ENCODE data around the gene CAMK4.
A peak's percentile ranks its signal among the peaks of the same experiment; 100 is the strongest.

Gene CAMK4

DNA sequence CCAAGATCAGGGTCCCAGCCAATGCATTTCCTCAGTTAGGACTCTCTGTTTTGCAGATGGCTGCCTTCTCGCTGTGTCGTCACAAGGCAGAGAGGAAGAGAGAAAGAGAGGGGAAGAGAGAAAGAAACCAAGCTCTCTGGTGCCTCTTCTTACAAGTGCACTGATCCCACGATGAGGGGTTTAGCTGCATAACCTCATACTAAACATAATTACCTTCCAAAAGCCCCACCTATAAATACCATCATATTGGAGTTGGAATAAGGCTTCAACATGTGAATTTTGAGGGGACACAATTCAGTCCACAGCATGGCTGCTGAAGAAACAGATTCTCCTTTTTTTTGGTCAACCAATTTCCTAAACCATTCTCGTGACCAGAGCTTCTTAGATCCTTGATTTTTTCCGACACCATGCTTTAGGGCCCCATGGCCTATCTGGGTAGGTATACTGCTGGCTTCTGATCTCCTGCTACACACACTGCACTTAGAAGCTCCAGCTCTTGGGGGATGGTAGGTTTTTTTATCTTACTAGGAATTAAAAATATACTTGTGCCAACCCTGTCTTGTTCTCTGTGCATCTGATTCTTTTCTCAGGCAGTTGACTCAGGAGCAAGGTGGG lies 5.1 kb downstream of the CAMK4 start:
- no peak for DNase-seq (ENCODE audit: low read depth in 2 of 2)

DNA sequence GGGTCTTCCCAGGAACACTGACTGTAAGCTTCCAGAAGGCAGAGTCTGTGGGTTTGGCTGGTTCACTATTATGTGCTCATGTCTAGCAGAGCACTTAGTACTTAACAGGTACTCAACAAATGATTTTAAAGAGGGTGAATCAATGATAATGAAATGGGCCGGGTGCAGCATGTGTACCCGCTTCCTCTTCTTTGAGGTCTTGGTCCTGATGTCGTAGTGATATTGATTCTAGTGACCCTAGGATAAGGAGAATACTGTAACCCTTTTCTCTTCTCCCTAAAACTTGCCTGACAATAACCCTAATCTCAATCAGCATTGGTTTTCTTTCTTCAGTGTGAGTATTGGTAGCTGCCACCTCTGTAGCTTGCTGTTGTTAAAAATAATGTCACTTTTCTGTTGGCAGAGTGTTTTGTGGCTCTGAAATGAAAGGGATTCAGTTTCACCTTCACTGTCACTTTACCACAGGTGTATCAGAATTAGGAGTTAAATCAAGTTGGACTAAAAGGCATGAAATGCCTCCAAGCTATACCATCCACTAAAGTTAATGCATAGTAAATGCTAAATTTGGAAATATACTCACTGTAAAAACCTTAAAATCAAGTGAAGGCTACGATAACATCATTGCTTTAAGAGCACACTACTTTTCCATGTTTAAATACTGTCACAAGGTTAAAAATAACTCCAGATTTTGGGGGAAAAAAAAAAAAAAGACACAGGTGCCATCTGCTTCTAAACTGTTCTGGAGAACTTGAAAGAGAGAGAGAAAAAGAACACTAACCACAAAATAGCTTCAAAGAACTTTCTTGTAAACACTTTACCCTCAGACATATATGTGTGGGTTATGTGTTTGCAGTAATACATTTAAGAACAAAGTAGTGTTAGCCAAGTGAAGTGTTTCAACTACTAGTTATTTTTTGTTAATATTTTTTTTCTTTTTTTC lies 6.0 kb downstream of the CAMK4 start:
- no peak for DNase-seq (ENCODE audit: low read depth in 2 of 2)

- DNase-seq (ENCODE audit: low read depth in 2 of 2), result no peak
These were observed 6.9 kb downstream of the CAMK4 start for GRCh38 chr5:111231119-111231518.

DNA sequence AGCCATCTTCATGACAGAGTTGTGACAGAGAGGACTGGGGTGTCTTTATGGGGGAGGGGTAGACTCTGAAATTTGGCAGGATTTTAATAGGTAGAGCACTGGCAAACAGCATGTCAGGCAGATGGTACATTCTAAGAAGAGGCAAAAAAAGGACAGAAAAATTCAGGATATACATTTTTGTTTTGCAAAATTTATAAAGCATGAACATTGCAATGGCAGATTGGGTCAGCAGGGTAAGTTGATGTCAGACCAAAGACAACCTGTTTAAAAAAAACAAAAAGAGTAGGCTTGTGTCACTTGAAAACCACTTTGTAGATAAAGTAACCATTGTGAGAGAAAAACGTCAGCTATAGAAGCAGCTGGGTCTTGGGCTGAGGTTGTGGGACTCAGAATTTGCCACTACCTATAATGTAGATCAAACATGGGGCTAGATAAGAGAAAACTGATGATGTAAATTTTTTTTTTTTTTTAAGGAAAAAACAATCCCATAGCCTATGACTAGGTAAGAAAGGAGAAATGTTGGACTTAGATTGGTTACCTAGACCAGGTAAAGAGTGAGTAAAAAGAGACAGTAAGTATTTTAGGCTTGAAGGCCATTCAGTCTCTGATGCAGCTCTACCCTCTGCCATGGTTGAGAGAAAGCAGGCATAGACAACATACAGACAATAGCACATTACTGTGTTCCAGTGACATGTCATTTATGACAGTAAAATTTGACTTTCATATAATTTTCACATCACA lies 8.3 kb downstream of the CAMK4 start:
- DNase-seq (ENCODE audit: low read depth in 2 of 2), result no peak

GRCh38 chr5:111233052-111233374 lies 8.8 kb downstream of the CAMK4 start:
- no peak for DNase-seq (ENCODE audit: low read depth in 2 of 2)

GRCh38 chr5:111234125-111234524 lies 9.9 kb downstream of the CAMK4 start:
- no peak for DNase-seq (ENCODE audit: low read depth in 2 of 2)

- no peak for DNase-seq (ENCODE audit: low read depth in 2 of 2)
These were observed 11.5 kb downstream of the CAMK4 start for GRCh38 chr5:111235635-111236034.

GRCh38 chr5:111236348-111236747 lies 12.2 kb downstream of the CAMK4 start:
- no peak for DNase-seq (ENCODE audit: low read depth in 2 of 2)

GRCh38 chr5:111236995-111237394 lies 12.8 kb downstream of the CAMK4 start:
- DNase-seq (ENCODE audit: low read depth in 2 of 2), result no peak

DNA sequence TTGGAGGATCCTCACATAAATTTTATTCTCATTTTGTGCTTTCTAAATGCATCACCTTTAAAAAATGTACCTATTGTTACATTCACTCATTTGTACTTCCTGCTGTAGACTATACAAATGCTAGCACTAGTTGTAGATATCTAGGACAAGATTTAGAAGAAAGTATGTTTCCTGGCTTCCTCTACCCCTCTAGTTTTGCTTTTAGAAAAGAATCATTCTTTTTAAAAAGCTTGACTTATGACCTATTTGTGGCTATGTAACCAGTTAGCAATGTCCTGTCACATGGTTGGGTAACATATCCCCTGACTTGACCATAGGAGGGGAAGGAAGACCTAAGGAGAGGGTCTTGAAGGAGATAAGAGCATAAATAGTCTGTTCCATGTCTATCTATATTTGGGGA lies 13.3 kb downstream of the CAMK4 start:
- DNase-seq (ENCODE audit: low read depth in 2 of 2), result no peak

- no peak for DNase-seq (ENCODE audit: low read depth in 2 of 2)
These were observed 14.4 kb downstream of the CAMK4 start for GRCh38 chr5:111238431-111239225.

DNA sequence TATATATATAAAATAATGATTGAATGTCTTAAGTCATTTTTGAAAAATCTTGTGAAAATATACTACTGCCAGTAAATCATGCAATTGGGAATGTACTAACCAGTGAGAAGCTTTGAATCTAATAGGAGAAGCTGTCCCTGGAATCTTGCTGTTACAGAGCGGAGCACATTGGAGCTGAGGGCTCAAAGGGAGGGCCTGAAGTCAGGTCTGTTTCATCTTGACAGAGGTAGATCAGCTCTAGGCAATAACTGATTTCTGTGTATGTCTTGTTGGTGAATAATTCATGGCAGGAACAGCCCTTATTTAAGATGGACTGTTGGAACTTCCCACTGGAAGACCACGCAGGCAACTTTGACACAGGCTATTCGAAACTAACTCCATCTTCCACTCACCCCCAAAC lies 17.5 kb downstream of the CAMK4 start:
- DNase-seq (ENCODE audit: low read depth in 2 of 2), result no peak

- no peak for DNase-seq (ENCODE audit: low read depth in 2 of 2)
These were observed 18.4 kb downstream of the CAMK4 start for GRCh38 chr5:111242606-111243005.

GRCh38 chr5:111243318-111243717 lies 19.1 kb downstream of the CAMK4 start:
- no peak for DNase-seq (ENCODE audit: low read depth in 2 of 2)

- DNase-seq (ENCODE audit: low read depth in 2 of 2), result no peak
These were observed 21.5 kb downstream of the CAMK4 start for GRCh38 chr5:111245654-111246053.

DNA sequence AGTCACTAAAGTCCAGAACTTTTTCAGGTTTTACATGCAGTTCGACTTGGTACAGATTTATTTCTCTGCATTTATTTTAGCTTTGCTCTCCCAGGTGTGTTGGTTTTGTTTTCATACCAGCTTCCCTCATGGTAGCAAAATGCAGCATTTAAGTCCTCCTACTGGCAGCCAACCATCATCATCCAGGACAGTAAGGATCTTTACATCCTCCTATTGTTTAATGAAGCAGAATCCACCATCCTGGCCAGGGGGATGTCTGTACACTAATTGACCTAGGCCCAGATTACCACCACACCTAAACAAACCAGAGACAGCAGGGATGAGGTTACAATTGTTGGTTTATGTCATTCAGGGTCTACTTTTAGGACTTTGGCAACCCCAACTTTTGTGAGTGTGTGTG lies 22.3 kb downstream of the CAMK4 start:
- DNase-seq (ENCODE audit: low read depth in 2 of 2), result no peak

- no peak for DNase-seq (ENCODE audit: low read depth in 2 of 2)
These were observed 24.4 kb downstream of the CAMK4 start for GRCh38 chr5:111248571-111248970.

DNA sequence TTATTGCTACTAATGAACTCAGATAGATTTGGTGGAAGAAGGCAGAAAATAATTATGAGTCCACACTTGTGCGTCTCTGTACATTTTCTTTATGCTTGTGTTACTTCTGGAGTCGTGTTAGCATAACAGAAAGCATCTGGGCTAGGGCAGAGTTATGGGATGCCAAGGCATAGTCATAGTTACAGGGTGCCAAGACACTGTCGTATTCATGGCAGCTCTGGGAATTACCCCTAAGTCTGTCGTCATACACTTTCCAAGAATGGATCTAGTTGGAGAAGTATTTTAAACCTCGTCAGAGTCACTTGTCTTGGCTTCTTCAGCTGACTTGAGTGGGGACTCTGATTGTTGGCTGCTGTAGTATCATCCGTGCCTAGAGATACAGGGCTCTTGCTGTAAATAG lies 27.7 kb downstream of the CAMK4 start:
- DNase-seq (ENCODE audit: low read depth in 2 of 2), result no peak

DNA sequence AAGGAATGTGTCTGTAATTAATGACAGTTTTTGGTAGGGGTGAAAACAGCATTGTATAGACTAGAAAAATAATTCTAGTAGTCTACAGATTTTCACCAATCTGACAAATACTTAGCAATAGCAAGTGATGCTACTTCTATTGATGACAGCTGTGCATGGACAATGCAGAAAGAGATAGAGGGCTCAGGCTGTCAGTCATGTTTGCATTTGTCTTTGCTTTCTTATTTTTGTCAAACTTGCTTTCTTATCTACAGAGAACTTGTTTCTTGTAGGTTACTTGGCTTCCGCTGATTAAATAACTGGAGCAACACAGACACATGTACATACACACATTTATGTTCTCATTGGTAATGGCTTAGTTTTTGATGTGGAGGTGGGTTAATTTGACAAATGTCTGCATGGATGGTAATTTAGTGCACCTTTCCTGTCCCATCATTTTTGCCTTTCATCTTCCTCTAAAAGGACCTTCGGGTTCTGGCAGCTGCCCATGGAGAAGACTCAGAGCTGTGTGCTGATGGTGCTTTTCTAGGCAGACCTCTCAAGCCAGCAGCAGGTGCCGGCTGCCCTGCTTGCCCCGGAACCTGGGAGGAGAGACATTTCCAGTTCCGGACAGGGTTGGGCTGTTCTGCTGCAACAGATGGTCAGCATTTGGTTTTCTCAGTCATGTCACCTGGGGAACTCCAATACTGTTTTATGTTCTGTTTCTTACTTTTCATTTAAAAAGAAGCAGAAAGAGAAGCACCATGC lies 28.8 kb downstream of the CAMK4 start:
- no peak for DNase-seq (ENCODE audit: low read depth in 2 of 2)

- peak in 1 of 2 donors; percentile 12 for DNase-seq (ENCODE audit: low read depth in 2 of 2)
These were observed 30.4 kb downstream of the CAMK4 start for GRCh38 chr5:111254613-111255012.

DNA sequence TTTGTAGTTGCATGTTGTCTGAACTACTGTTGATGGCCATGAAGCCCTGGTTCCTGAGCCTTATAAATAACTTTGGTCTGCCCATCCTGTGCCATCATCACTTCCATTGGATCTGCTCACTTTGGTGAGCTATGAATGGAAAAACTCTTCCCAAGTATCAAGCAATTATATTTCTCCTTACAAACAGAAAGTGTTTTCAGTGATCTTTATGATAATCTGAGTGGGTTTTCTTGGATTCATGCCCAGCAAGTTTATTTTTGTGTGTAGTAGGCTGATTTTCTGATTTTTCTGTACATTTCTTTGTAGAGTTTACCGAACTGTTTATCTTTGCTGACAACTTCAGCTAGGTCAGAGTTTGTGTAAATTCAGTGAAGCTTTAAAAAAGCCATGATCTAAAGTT lies 31.0 kb downstream of the CAMK4 start:
- DNase-seq (ENCODE audit: low read depth in 2 of 2), result no peak

All from stimulated activated CD8-positive, alpha-beta memory T cell treated with anti-CD3 and anti-CD28 coated beads, Interleukin-7, amount 100 ng/mL, for 1 hour (primary cell).